GM10266 (cell line): ENCODE results near the gene RAPGEF5.

Experiments used
- DNase-seq: peaks from one replicate; pipeline ENCODE4 v3.0.0; 2012; ENCODE audit errors: extremely low spot score
- TF ChIP-seq, protein P1 (sequence below): IDR thresholded peaks from 2 replicates; pipeline ENCODE4 v1.5.1; 2012; ENCODE audit warnings: mild to moderate bottlenecking, low read depth; ENCODE audit not compliant: control insufficient read depth, insufficient read depth; ENCODE audit errors: missing control alignments

Gene RAPGEF5

DNA sequence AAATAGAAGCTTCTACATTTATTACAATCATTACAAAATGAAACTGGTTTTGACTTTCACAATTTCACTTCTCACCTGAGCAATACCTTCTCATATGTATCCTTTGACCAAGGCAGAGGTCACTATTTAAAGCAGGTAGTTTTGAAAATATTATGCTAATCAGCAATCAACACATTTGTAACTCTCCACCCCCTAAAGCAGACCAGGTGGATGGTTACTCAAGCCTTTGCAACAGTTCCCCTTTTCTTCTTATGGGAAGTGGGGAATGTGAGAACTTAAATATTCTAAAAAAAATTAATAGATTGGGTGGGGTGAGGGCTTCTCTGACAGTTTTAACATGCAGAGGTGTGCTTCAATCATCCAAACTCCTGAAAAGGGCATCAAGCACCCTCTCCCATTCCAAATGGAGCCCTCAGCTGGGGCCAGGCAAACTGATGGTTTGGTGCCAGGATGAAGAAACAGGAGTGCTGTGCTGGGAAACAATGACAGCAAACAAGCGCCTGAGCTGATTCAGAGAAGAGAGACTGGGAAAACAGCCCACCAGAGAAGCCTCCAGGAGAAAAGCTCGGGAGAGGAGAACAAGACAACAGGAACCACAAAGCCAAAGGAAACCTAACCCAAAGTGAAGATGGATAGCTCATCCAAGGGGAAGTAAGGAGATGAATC, 17.1 kb downstream of the RAPGEF5 start:
- DNase-seq = no peak
- TF ChIP-seq, protein P1, sequence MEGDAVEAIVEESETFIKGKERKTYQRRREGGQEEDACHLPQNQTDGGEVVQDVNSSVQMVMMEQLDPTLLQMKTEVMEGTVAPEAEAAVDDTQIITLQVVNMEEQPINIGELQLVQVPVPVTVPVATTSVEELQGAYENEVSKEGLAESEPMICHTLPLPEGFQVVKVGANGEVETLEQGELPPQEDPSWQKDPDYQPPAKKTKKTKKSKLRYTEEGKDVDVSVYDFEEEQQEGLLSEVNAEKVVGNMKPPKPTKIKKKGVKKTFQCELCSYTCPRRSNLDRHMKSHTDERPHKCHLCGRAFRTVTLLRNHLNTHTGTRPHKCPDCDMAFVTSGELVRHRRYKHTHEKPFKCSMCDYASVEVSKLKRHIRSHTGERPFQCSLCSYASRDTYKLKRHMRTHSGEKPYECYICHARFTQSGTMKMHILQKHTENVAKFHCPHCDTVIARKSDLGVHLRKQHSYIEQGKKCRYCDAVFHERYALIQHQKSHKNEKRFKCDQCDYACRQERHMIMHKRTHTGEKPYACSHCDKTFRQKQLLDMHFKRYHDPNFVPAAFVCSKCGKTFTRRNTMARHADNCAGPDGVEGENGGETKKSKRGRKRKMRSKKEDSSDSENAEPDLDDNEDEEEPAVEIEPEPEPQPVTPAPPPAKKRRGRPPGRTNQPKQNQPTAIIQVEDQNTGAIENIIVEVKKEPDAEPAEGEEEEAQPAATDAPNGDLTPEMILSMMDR = no peak

- DNase-seq = no peak
Measured at GRCh38 chr7:22338877-22339276, 18.1 kb downstream of the RAPGEF5 start.

DNA sequence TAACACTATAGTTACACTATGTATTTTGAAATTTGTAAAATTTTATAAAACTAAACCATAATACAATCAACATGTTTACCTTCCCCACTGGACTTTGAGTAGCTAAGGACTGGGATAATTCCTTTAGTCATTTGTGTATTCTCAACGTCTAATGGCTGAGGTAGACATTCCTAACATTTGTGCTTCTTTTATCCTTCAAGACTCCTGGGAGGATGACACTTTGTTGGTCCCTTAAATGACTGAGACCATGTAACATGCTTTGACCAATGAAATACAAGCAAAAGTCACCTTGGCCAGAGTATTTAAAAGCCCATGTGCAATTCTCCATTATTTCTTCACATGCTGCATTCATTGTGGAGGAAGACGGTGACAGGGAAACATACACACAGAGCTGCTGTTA, 18.5 kb downstream of the RAPGEF5 start:
- TF ChIP-seq, protein P1 = no peak
- DNase-seq = no peak

More at GRCh38 chr7:22338877-22339276, 18.1 kb downstream of the RAPGEF5 start:
- TF ChIP-seq, protein P1 = no peak

- TF ChIP-seq, protein P1 = no peak
- DNase-seq = no peak
Measured at GRCh38 chr7:22333680-22334141, 23.2 kb downstream of the RAPGEF5 start.

DNA sequence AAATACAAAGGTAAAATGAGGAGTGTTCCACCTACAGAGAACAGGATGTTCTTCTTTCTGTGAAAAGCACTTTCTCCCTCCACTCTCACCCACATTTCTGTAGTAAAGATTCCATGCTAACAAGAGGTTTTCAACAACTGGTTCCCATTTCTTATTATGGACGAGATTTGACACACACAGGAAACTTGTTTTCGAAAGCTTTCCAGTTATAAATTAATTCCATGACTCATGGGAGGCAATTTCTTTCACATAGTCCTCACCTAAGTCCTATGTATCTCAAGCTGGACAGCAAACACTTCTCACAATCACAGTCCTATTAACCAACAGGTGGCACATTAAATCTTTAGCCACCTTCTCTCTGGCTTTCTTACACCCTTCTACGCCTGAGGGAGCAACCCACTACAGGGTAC, 24.5 kb downstream of the RAPGEF5 start:
- TF ChIP-seq, protein P1 = no peak
- DNase-seq = no peak

GRCh38 chr7:22331704-22332103, 25.2 kb downstream of the RAPGEF5 start:
- no peak for DNase-seq
- TF ChIP-seq, protein P1 = no peak

DNA sequence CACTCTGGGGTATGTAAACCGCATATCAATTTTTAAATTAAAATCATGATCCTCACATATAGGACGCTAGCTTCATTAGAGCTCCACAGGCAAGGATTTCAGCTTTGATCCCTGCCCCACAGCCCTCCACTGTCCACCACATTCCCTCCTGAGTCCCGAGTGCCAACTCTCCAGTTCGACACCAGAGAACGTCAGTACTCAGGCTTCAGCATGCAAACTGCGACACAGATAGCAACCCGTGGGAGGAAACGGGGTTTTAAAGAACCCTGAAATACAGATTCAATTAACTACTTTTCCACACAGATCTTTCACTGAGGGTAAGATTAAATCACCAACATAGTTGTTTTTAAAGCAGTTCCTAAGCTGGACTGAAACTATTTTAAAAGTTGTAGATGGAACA, 26.1 kb downstream of the RAPGEF5 start:
- no peak for DNase-seq
- TF ChIP-seq, protein P1 = no peak
